Spleen (tissue), 7 donors: Measurements from ENCODE around the gene WBP1L.
"Not testable (repeated sequence)": the region's sequence is repeated elsewhere in the genome, so short reads cannot be mapped to it uniquely, and the experiment has no call there.

Experiments
- POLR2A ChIP-seq, 3 donors: fragments of 450-650 bp; IDR thresholded peaks; one replicate each; pipeline ENCODE4 v1.5.1; 2017; ENCODE audit warnings: antibody characterized with exemption in 3 of 3, mild to moderate bottlenecking in 1 of 3
- POLR2AphosphoS5 ChIP-seq, 3 donors: sonication (generic); formaldehyde crosslinking; IDR thresholded peaks; one replicate each; pipeline ENCODE4 v1.5.1; 2017; ENCODE audit warnings: antibody characterized with exemption in 3 of 3
- TF ChIP-seq, protein P1 (sequence below), 11 experiments: fragments of 200-600 bp in 7 of 11; fragments of 450-650 bp in 4 of 11; sonication (generic) in 4 of 11; IDR thresholded peaks in 8 of 11; conservative IDR thresholded peaks in 3 of 11; 1 replicate in 7 of 11; 2 replicates in 4 of 11; pipeline versions ENCODE4 v1.4.0 to v1.8.0; 2016 to 2021; ENCODE audit warnings: antibody characterized with exemption in 11 of 11, inconsistent platforms in 4 of 11, mild to moderate bottlenecking in 1 of 11
- donor health status: DM: no; HTN: no; CAD: no; lungs with moderate emphysema.
- donor health status: DM: no; HTN: no; CAD: no.
- donor health status: DM: no; HTN: no; CAD: no.

DNA sequence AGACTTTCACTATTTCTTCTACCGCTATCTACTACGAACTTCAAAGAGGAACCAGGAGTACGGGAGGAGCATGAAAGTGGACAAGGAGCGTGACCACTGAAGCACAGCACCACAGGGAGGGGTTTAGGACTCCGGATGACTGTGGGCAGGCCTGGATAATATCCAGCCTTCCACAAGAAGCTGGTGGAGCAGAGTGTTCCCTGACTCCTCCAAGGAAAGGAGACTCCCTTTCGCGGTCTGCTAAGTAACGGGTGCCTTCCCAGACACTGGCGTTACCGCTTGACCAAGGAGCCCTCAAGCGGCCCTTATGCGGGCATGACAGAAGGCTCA, 15.2 kb downstream of the WBP1L start:
- TF ChIP-seq, protein P1, sequence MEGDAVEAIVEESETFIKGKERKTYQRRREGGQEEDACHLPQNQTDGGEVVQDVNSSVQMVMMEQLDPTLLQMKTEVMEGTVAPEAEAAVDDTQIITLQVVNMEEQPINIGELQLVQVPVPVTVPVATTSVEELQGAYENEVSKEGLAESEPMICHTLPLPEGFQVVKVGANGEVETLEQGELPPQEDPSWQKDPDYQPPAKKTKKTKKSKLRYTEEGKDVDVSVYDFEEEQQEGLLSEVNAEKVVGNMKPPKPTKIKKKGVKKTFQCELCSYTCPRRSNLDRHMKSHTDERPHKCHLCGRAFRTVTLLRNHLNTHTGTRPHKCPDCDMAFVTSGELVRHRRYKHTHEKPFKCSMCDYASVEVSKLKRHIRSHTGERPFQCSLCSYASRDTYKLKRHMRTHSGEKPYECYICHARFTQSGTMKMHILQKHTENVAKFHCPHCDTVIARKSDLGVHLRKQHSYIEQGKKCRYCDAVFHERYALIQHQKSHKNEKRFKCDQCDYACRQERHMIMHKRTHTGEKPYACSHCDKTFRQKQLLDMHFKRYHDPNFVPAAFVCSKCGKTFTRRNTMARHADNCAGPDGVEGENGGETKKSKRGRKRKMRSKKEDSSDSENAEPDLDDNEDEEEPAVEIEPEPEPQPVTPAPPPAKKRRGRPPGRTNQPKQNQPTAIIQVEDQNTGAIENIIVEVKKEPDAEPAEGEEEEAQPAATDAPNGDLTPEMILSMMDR (IDR thresholded peaks at IDR 0.05 in 8 of 11, conservative IDR thresholded peaks at IDR 0.05 in 3 of 11) = not testable (repeated sequence)
- TF ChIP-seq POLR2A (IDR thresholded peaks at IDR 0.05) = not testable (repeated sequence)
- TF ChIP-seq POLR2AphosphoS5 (IDR thresholded peaks at IDR 0.05) = peak in 1 of 3 donors; percentile 62
